ENCODE measurements around the gene PIK3R2.

Gene PIK3R2

GRCh38 chr19:18126097-18126496, 26.9 kb upstream of the PIK3R2 start:
- no peak for DNase-seq

DNA sequence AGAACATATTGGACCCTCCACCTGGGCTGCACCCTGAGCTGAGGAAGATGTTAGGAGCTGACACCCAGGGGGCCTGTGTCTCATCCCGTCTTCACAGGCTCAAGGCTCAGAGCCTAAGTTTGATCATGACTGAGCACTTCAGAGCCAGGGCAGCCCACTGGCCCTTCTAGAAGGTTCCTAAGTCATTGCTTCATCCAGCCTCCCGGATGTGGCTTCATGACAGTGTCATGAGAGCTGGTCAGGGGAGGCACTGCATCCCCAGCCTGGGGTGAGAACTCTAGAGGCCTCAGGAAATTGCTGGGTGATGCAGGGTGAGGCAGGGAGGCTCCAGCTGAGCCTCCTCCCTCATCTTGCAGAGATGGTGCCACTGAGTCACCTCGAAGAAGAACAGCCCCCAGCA, 24.9 kb upstream of the PIK3R2 start:
- peak; percentile 28 to 57 for DNase-seq

- DNase-seq: no peak
Measured at GRCh38 chr19:18128805-18129204, 24.2 kb upstream of the PIK3R2 start.

- DNase-seq: no peak
Measured at GRCh38 chr19:18130523-18131242, 22.3 kb upstream of the PIK3R2 start.

GRCh38 chr19:18131841-18132596, 20.9 kb upstream of the PIK3R2 start:
- DNase-seq: no peak

DNA sequence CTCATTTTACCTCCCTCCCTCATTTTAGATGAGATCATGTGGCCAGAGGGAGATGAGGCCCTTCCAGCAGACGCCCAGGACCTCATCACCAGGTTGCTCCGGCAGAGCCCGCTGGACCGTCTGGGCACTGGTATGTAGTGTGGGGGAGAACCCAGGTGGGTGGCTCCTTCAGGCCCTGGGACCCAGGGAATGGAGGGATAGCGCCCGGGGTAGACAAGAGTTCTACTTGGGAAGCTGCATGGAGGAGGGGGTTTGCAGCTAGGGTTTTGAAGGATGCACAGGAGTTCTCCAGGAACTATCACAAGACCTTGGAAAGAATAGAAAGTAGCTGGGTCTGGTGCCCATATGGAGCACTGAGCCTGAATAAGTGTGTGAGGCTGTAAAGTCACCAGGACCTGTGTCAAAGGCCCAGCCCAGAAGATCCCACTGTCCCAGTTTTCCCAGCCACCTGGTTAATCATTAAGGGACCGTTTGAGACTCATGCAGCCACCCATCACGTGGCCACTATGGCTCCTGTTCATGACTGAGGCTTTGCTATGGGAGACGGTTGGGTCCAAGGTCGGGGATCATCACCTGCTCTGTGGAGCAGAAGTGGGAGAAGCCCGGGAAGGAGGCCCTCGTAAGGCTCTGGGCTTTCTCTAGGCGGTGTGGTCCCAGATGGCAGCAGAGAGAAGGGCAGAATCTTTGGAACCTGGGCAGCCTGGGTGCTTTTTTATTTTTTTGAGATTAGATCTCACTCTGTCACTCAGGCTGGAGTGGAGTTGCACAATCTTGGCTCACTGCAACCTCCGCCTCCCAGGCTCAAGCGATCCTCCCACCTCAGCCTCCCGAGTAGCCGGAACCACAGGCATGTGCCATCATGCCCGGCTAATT, 17.0 kb upstream of the PIK3R2 start:
- no peak for DNase-seq

GRCh38 chr19:18137242-18137641, 15.7 kb upstream of the PIK3R2 start:
- no peak for DNase-seq

DNA sequence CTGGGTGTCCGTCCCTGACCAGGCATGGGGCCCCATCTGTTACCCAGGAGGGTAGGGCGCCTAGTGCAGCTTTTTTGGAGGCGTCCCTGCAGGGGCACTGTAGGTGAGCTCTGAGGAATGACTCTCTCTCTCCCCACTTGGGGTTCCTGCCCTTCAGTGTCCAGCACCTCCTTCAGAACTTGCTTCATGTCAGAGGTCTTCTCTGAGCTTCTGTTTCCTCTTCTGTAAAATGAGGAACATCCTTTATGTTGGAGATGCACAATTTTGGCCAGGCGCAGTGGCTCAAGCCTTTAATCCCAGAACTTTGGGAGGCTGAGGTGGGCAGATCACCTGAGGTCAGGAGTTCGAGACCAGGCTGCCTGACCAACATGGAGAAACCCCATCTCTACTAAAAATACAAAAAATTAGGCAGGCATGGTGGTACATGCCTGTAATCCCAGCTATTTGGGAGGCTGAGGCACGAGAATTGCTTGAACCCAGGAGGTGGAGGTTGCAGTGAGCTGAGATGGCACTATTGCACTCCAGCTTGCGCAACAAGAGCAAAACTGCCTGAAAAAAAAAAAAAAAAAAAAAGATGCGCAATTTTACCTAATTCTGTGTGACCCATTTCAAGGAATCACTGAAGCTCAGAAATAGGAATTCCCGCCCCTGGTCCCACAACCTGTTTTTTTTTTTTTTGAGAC, 15.2 kb upstream of the PIK3R2 start:
- DNase-seq: no peak

GRCh38 chr19:18140473-18140872, 12.5 kb upstream of the PIK3R2 start:
- no peak for DNase-seq

GRCh38 chr19:18141031-18141430, 11.9 kb upstream of the PIK3R2 start:
- DNase-seq: no peak

DNA sequence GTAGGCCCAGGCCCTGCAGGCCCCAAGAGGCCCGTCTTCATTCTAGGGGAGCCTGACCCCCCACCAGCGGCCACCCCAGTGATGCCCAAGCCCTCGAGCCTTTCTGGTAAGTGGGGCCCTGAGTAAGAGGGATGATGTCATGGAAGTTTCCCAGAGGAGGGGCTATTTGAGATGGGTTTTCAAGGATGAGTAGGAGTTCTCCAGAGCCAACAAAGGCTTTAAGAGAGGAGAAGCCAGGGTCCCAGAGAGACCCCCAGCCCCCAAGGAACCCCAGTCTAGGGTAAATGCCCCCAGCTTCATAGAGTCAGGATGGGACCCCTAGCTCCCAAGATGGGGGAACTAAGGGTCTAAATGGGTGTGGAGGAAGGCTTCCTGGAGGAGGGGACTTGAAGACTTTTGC, 9.1 kb upstream of the PIK3R2 start:
- no peak for DNase-seq

GRCh38 chr19:18144361-18144760, 8.6 kb upstream of the PIK3R2 start:
- DNase-seq: no peak

- DNase-seq: no peak
Measured at GRCh38 chr19:18144906-18145305, 8.1 kb upstream of the PIK3R2 start.

GRCh38 chr19:18145391-18145999, 7.5 kb upstream of the PIK3R2 start:
- DNase-seq: no peak

DNA sequence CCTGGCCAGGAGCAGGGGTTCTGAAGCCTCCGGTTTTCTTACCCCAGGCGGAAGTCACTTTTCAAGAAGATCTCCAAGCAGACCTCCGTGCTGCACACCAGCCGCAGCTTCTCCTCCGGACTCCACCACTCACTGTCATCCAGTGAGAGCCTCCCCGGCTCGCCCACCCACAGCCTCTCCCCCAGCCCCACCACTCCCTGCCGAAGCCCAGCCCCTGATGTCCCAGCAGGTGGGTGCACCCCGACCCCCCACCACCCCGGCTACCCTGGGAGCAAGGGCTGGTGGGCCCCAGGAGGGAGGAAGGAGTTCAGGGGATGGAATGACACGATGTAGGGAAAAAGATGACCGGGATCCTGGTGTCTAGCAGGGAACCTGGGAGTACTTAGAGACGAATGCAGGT, 5.6 kb upstream of the PIK3R2 start:
- DNase-seq: no peak

GRCh38 chr19:18149596-18149975, 3.4 kb upstream of the PIK3R2 start:
- DNase-seq: no peak

DNA sequence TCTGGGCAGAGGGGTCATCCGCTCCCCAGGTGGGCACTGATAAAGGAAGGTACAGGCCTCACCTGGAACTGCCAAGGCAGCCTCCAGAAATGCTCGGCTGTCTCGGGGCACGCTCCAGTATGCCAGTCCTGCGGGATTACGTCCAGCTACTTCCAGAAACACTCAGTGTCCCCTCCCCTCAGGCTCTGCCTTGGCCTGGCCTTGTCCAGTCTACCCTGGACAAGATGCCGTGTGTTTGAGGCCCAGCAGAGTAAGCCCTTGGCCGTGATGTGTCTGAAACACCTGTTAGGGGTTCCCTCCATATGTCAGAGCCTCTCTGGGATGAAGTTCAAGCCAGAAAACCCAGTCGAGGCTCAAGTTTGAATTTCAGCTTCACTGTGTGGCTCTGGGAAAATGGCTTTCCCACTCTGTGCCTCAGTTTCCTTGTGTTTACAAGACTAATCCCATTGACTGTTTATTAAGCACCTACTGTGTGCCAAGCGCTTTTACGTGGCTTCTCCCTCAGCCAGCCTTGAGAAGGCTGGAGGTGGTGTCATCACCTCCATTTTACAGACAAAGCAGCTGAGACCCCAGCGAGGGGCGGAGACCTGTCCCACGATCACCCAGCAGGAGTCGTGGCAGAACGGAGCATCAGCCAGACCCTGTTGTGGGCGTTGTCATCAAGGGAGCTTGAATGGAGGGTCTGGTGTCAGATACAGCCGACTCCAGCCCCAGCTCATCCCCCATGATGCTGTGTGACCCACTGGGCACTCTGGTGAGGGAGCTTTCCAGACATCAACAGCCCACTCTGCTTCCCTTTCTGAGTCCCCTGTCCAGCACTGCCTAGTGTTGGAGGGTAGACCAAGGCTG, 2.0 kb upstream of the PIK3R2 start:
- no peak for DNase-seq

- DNase-seq: peak; percentile 98 to 99
Measured at GRCh38 chr19:18152442-18152816, 534 bp upstream of the PIK3R2 start.

DNA sequence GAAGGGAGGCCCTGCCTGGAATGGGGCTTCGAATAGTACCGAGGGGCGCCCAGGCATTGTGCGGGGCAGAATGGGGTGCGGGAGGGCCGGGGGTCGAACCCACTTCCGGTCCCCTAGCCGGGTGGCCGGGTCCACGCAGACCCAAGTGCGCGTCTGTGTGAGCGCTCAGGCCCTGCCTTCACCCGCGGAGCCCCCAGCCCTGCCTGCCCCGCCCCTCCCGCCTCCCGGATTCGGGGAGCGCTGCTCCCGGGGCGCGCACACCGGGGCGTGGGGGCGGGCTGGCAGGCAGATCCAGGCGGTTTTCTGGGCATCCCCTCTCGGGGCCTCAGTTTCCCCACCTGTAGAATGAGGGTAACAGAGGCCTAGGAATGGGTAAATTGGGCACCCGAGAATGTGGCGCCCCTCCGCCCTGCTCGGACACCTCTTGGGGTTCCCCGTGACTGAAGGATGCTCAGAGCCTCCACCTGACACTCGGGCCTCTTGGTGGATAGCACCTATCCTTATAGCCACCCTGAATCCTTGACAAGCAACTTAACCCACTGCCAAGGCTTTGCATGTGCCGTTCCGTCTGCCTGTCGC, 682 bp downstream of the PIK3R2 start:
- no peak for DNase-seq

DNA sequence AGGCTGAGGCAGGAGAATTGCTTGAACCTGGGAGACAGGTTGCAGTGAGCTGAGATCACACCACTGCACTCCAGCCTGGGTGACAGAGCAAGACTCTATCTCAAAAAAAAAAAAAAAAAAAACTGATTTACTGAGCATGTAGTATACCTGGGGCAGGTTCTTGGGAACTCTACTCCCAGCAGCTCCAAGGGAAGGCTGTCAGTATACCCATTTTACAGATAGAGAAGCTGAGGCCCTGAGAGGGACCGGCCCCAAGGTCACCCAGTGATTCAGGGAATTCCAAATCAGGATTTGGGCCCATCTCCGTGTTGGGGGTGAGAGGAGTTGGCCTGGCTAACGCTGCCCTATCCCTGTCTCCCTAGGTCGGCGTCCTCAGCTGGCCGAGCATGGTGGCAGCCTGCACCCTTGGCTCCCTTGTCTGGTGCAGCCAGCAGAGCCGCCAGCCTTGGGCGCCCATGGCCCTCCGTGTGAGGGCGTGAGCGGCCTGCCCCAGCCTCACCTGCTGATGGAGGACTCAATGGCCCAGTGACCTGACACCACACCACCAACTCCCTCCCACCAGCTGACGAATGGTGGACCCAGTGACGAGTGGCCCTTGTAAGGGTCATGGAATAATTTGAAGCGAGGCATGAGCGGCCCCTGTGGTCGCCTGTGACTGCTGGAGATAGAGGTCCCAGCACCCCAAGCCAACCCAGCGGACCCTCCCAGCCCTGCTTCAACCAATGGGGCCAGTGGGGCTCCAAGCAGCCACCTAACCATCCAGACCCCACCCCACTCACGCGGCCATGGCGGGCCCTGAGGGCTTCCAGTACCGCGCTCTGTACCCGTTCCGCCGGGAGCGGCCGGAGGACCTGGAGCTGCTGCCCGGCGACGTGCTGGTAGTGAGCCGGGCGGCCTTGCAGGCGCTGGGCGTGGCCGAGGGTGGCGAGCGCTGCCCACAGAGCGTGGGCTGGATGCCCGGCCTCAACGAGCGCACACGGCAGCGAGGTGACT, 2.4 kb downstream of the PIK3R2 start:
- DNase-seq: no peak
